PC-3 (cell line): ENCODE results near the gene CLNK. TPM values are rescaled to one million over a fixed set of nuclear protein-coding genes. Genes with fewer than 3 reads are reported as not detected.

Experiments used
- ATAC-seq: fragments of 200-7000 bp; cut with Tn5 transposase; 2 replicates; pipeline ENCODE4 v1.9.1; 2020; ENCODE audit warnings: mild to moderate bottlenecking, moderate library complexity
- BruUV-seq: library from RNA; stranded (reverse); fragments of 400-500 nt; replicated peaks from 2 replicates; lab custom pipeline; 2021; lab: Mats Ljungman, UMichigan
- CTCF ChIA-PET: fragments of 300-600 bp; sonication (Branson Sonifier 250); formaldehyde crosslinking; loops from one replicate; lab custom pipeline; 2022; ENCODE audit warnings: antibody characterized with exemption; lab: Charles Lee
- POLR2A ChIA-PET: fragments of 300-600 bp; sonication (Branson Sonifier 250); formaldehyde crosslinking; loops from one replicate; lab custom pipeline; 2022; ENCODE audit warnings: antibody characterized with exemption; ENCODE audit not compliant: unreplicated experiment; lab: Charles Lee
- DNase-seq: peaks from one replicate; pipeline ENCODE4 v3.0.0-alpha.2; 2015
- H2AFZ ChIP-seq: fragments of 300-600 bp; sonication (generic); 2 replicates; pipeline ENCODE4 v1.6.0; 2016; ENCODE audit warnings: antibody characterized with exemption, low read length
- H3F3A ChIP-seq: fragments of 300-600 bp; sonication (generic); one replicate; pipeline ENCODE4 v1.6.0; 2017; ENCODE audit warnings: antibody characterized with exemption, low read length, control low read depth, mild to moderate bottlenecking; ENCODE audit not compliant: unreplicated experiment
- H3K27ac ChIP-seq: fragments of 300-600 bp; sonication (generic); 2 replicates; pipeline ENCODE4 v1.5.1; 2016; ENCODE audit warnings: mild to moderate bottlenecking, low read length
- H3K27me3 ChIP-seq: fragments of 300-600 bp; sonication (generic); 2 replicates; pipeline ENCODE4 v1.6.1; 2016; ENCODE audit warnings: low read length, mixed read lengths
- H3K36me3 ChIP-seq: fragments of 300-600 bp; sonication (generic); 2 replicates; pipeline ENCODE4 v1.6.1; 2016; ENCODE audit warnings: low read depth, mixed run types, low read length, mixed read lengths
- H3K4me1 ChIP-seq: fragments of 300-600 bp; sonication (generic); 2 replicates; pipeline ENCODE4 v1.5.1; 2016; ENCODE audit warnings: low read length; ENCODE audit not compliant: insufficient read depth
- H3K4me2 ChIP-seq: fragments of 300-600 bp; sonication (generic); 2 replicates; pipeline ENCODE4 v1.6.0; 2016; ENCODE audit warnings: low read length
- H3K4me3 ChIP-seq: fragments of 300-600 bp; sonication (generic); 2 replicates; pipeline ENCODE4 v1.5.1; 2016; ENCODE audit warnings: mild to moderate bottlenecking, low read length, mixed read lengths
- H3K79me2 ChIP-seq: fragments of 300-600 bp; sonication (generic); 2 replicates; pipeline ENCODE4 v1.6.1; 2017; ENCODE audit warnings: low read length, mixed read lengths
- H3K9ac ChIP-seq: fragments of 300-600 bp; sonication (generic); 2 replicates; pipeline ENCODE4 v1.6.0; 2016; ENCODE audit warnings: mild to moderate bottlenecking, low read length
- H3K9me2 ChIP-seq: fragments of 300-600 bp; sonication (generic); replicated peaks from 2 replicates; pipeline ENCODE4 v1.6.1; 2016; ENCODE audit warnings: mixed run types, low read length, mixed read lengths
- H3K9me3 ChIP-seq: fragments of 300-600 bp; sonication (generic); 2 replicates; pipeline ENCODE4 v1.6.1; 2016; ENCODE audit warnings: low read length, mixed read lengths
- H4K20me1 ChIP-seq: fragments of 300-600 bp; sonication (generic); 2 replicates; pipeline ENCODE4 v1.6.1; 2016; ENCODE audit warnings: low read length, mixed read lengths
- EZH2 ChIP-seq: fragments of 300-600 bp; sonication (generic); IDR thresholded peaks from one replicate; pipeline ENCODE4 v1.6.1; 2017; ENCODE audit warnings: antibody characterized with exemption, mild to moderate bottlenecking, low read length; ENCODE audit not compliant: unreplicated experiment
- EZH2phosphoT487 ChIP-seq: fragments of 300-600 bp; sonication (generic); IDR thresholded peaks from 2 replicates; pipeline ENCODE4 v1.6.1; 2018; ENCODE audit warnings: mild to moderate bottlenecking, antibody characterized with exemption, low read length, borderline replicate concordance
- intact Hi-C: fragments of 100-400 bp; cut with micrococcal nuclease; formaldehyde crosslinking; loops from 2 replicates; pipeline ENCODE4 v1.9.0; 2023
- total RNA-seq: library from RNA; depleted of rRNA; stranded (reverse); fragments of >200 nt; gene quantifications from 2 replicates; pipeline ENCODE4 v1.2.3, GENCODE V29; 2014
- TF ChIP-seq, protein P1 (sequence below): fragments of 300-600 bp; sonication (generic); conservative IDR thresholded peaks from 2 replicates; pipeline ENCODE4 v1.5.1; 2017; ENCODE audit warnings: antibody characterized with exemption, low read depth, mild to moderate bottlenecking, low read length

Gene CLNK
- total RNA-seq, 1 experiment from 2014 or later: not detected

DNA sequence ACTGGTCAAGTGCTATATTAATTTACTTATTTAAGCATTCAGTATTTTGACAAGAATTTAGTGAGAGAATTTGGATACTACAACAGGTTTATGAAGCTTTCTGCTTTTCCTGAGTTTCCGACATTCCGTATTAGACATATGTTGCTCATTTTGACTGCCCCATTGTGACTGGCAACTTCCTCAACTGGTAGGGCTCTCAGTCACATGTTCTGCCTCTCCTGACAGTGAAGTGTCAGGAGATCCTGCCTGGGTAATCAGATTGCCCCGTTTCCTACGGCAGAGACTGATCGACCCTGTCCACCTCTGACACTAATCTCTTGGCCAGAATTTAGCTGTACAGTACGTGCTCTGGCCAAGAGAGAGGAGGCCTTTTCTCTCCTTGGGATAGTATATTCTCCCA, 49.5 kb downstream of the CLNK start:
- ChIA-PET CTCF (no interaction called here), POLR2A (no interaction called here)
- no TSS peak for BruUV-seq

GRCh38 chr4:10629394-10629793, 55.2 kb downstream of the CLNK start:
- H4K20me1 ChIP-seq: no peaks in the 10 kb centered on the region
- H3F3A ChIP-seq: no peaks in the 10 kb centered on the region
- DNase-seq: no peak
- no peak overlapping the region for H3K4me2 ChIP-seq
- no peaks in the 10 kb centered on the region for H3K4me1 ChIP-seq
- H3K9ac ChIP-seq: no peak overlapping the region
- TF ChIP-seq EZH2: no peak
- no peaks in the 10 kb centered on the region for H3K79me2 ChIP-seq
- H3K9me2 ChIP-seq: no peaks in the 10 kb centered on the region
- no peak for ATAC-seq
- ChIA-PET POLR2A (no interaction called here), CTCF (no interaction called here)
- H3K4me3 ChIP-seq: no peak overlapping the region
- H3K36me3 ChIP-seq: no peaks in the 10 kb centered on the region
- no peaks in the 10 kb centered on the region for H3K27me3 ChIP-seq
- intact Hi-C loops: no loop called here
- H3K27ac ChIP-seq: no peak overlapping the region
- no peak overlapping the region for H2AFZ ChIP-seq
- no TSS peak for BruUV-seq
- H3K9me3 ChIP-seq: no peaks in the 10 kb centered on the region

More for the DNA sequence above, 49.5 kb downstream of the CLNK start:
- TF ChIP-seq EZH2phosphoT487 (no peak), EZH2 (no peak)
- TF ChIP-seq, protein P1, sequence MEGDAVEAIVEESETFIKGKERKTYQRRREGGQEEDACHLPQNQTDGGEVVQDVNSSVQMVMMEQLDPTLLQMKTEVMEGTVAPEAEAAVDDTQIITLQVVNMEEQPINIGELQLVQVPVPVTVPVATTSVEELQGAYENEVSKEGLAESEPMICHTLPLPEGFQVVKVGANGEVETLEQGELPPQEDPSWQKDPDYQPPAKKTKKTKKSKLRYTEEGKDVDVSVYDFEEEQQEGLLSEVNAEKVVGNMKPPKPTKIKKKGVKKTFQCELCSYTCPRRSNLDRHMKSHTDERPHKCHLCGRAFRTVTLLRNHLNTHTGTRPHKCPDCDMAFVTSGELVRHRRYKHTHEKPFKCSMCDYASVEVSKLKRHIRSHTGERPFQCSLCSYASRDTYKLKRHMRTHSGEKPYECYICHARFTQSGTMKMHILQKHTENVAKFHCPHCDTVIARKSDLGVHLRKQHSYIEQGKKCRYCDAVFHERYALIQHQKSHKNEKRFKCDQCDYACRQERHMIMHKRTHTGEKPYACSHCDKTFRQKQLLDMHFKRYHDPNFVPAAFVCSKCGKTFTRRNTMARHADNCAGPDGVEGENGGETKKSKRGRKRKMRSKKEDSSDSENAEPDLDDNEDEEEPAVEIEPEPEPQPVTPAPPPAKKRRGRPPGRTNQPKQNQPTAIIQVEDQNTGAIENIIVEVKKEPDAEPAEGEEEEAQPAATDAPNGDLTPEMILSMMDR: no peak
- Histone ChIP-seq H3K79me2 (no peaks in the 10 kb centered on the region), H3K9me2 (no peaks in the 10 kb centered on the region), H2AFZ (no peak overlapping the region), H3K27ac (no peak overlapping the region), H3K4me3 (no peak overlapping the region), H3K9me3 (no peaks in the 10 kb centered on the region), H3F3A (no peaks in the 10 kb centered on the region), H3K4me1 (no peaks in the 10 kb centered on the region), H3K27me3 (no peaks in the 10 kb centered on the region), H3K9ac (no peak overlapping the region), H3K4me2 (no peak overlapping the region), H3K36me3 (no peaks in the 10 kb centered on the region), H4K20me1 (no peaks in the 10 kb centered on the region)
- no peak for DNase-seq
- intact Hi-C loops: no loop called here
- no peak for ATAC-seq

GRCh38 chr4:10625131-10625530, 59.4 kb downstream of the CLNK start:
- H3K4me1 ChIP-seq: peaks cover 9% of the 10 kb centered on the region; the same call in 1 of the 2 replicates
- ChIA-PET CTCF (no interaction called here), POLR2A (no interaction called here)
- no peak overlapping the region for H2AFZ ChIP-seq
- DNase-seq: no peak
- H3K9me3 ChIP-seq: no peaks in the 10 kb centered on the region
- TF ChIP-seq EZH2 (no peak), EZH2phosphoT487 (no peak)
- TF ChIP-seq, protein P1: no peak
- H3K27me3 ChIP-seq: no peaks in the 10 kb centered on the region
- H3K36me3 ChIP-seq: no peaks in the 10 kb centered on the region
- H3K4me2 ChIP-seq: no peak overlapping the region
- H3F3A ChIP-seq: no peaks in the 10 kb centered on the region
- no peak for ATAC-seq
- no peaks in the 10 kb centered on the region for H3K79me2 ChIP-seq
- no TSS peak for BruUV-seq
- intact Hi-C loops: no loop called here
- no peaks in the 10 kb centered on the region for H3K9me2 ChIP-seq
- no peak overlapping the region for H3K4me3 ChIP-seq
- H4K20me1 ChIP-seq: no peaks in the 10 kb centered on the region
- no peak overlapping the region for H3K9ac ChIP-seq
- no peak overlapping the region for H3K27ac ChIP-seq
